Effector CD8-positive, alpha-beta T cell (primary cell): ENCODE measurements around the gene EXOC3L1.

Experiments used
- DNase-seq: peaks from one replicate; lab custom pipeline; 2025; lab: John Stamatoyannopoulos, UW

EXOC3L1 gene

GRCh38 chr16:67216612-67217490, 26.9 kb upstream of the EXOC3L1 start:
- no peak for DNase-seq

GRCh38 chr16:67215706-67216105, 25.8 kb upstream of the EXOC3L1 start:
- no peak for DNase-seq

DNA sequence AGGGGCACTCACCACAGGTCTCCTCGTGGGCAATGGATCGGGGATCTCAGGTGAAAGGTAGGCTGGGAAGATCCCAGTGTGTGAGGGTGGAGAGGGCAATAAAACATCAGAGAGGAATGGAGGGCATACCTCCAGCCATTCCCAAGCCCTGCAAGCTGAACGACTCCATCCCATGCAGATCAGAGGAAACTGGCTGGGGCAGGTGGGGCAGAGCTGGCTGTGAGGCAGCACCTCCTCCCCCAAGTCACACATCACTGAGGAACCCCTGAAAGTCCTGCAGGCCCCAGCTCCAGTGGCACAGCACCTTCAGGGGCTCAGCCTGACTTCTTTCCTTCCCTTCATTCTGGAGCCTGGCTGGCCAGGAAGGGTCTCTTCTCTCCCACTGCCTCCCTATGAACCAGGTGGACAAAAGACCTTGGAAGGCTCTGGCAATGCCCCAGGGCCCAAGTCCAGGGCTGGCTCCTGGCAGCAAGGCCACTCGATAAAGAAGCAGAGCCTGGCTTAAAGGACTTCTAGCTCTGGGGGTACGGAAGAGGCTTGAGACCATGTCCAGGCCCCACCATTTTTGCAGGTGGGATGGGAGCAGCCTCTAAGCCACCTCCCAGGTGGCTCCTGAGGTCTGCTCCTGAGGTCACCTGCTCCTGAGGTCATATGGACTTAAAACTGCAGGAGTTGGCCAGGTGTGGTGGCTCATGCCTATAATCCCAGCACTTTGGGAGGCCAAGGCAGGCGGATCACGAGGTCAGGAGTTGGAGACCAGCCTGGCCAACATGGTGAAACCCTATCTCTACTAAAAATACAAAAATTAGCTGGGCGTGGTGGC, 23.5 kb upstream of the EXOC3L1 start:
- DNase-seq, result no peak

- DNase-seq, result no peak
These were observed 22.8 kb upstream of the EXOC3L1 start for GRCh38 chr16:67212766-67213165.

- DNase-seq, result no peak
These were observed 21.7 kb upstream of the EXOC3L1 start for GRCh38 chr16:67211674-67212073.

DNA sequence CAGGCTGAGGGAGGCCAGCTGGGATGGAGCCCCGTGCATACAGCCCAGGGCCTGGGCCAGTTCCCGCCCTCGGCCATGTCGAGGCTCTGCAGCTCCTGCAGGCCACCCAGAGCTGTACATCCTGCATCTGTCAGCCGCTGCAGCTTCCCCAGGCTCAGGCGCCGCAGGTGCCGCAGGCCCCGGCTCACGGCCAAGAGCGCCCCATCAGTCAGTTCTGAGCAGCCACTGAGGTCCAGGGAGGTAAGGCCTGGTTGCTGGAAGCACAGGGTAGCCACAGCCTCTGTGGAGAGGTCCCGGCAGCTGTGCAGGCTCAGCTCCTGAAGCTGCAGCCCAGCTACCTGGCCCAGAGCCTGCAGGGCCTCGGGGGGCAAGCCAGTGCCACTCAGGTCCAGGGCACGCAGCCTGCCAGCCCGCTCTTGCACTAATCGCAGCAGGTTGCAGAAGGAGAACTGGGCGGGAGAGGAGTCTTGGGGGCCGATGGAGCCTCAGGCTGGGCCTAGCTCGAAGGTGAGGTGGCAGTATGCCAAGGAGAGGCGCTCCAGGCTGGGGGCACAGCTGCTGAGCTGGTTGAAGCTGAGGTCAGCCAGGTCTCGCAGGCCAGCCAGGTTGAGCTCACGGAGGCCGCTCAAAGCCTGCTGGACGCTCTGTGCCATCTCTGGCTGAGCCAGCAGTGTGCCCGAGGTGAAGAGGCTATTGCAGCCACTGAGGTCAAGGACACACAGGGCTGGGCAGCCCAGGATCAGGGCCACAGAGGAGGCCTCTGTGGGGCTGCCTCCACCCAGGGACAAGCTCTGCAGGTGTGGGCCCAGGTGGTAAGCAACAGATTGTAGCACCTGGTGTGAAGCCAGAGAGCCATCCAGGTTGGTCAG, 20.4 kb upstream of the EXOC3L1 start:
- no peak for DNase-seq

DNA sequence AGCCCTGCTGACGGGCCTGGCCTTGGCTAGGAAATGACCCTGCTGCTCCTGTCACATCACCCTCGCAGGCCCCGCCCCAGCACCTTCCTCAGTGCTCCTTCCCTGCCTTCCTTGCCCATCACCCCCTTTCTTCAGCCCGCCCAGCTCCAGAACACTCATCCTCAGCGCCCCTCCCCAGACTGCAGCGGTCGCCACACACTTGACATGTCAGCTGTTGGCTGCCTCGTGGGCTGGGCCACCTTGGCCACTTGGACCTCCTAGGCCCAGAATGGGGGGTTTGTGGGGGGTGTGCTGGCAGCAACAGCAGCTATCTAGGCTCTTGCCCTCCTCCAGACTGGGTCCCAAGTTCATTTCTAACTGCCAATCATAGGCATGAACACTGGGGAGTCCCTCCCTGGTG, 19.6 kb upstream of the EXOC3L1 start:
- no peak for DNase-seq

- DNase-seq, result no peak
These were observed 18.4 kb upstream of the EXOC3L1 start for GRCh38 chr16:67208154-67208896.

- DNase-seq, result no peak
These were observed 17.5 kb upstream of the EXOC3L1 start for GRCh38 chr16:67207249-67208091.

GRCh38 chr16:67206838-67207248, 16.9 kb upstream of the EXOC3L1 start:
- no peak for DNase-seq

- DNase-seq, result no peak
These were observed 16.3 kb upstream of the EXOC3L1 start for GRCh38 chr16:67206129-67206837.

DNA sequence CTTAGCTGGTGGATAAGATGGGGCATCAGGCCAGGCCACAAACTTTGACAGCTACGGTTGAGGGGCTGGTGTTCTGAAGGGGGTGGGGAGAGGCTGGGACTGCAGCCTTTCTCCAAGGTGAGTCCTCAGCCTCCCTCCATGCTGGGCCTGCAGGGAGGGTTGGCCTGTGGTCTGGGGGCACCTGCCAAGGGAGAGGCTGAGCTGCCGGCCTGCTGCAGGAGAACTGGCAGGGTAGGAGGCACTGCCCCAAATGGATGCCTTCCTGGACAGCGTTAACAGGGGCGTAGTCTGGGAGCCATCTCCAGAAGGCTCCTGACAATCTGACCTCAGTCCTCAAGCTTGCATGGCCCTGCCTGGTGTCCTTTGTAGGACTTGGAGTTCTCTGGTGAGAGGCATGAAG, 14.1 kb upstream of the EXOC3L1 start:
- DNase-seq, result no peak

- DNase-seq, result no peak
These were observed 13.1 kb upstream of the EXOC3L1 start for GRCh38 chr16:67202956-67203493.

DNA sequence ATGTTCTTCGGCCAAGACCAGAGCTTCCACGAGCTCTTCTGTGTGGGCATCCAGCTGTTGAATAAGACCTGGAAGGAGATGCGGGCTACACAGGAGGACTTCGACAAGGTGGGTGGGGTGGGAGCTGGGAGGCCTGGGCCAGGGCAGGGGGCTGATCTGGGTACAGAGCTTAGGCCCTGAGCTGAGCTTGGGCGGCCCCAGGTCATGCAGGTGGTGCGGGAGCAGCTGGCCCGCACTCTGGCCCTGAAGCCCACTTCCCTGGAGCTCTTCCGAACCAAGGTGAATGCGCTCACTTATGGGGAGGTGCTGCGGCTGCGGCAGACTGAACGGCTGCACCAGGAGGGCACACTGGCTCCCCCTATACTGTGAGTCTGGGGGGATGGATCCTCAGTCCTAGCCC, 12.5 kb upstream of the EXOC3L1 start:
- no peak for DNase-seq

DNA sequence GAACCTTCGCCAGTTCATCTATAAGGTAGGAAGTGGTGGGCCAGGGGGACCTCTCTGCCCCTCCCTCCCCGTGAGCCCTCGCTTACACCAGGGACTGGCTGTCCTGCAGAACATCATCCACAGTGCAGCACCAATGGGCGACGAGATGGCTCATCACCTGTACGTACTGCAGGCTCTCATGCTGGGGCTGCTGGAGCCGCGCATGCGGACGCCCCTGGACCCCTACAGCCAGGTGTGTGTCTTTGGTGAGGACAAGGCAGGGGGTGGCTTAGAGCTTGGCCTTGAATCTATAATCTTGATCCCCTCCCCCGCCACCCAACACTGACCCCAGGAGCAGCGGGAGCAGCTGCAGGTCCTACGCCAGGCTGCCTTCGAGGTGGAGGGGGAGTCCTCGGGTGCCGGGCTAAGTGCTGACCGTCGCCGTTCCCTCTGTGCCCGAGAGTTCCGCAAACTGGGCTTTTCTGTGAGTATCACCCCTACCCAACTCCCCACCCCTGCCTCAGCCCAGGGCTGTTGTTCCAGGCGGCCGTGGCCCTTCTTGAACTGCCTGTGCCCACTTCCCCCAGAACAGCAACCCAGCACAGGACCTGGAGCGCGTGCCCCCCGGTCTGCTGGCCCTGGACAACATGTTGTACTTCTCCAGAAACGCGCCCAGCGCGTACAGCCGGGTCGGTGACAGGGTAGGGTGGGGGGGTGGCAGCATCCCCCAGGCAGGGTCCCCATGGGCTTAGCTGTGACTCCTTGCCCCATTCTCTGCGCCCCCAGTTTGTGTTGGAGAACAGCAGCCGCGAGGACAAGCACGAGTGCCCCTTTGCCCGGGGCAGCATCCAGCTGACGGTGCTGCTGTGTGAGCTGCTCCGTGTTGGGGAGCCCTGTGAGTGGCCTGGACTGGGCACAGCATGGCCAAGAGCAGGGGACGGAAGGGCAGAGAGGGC, 11.7 kb upstream of the EXOC3L1 start:
- no peak for DNase-seq

DNA sequence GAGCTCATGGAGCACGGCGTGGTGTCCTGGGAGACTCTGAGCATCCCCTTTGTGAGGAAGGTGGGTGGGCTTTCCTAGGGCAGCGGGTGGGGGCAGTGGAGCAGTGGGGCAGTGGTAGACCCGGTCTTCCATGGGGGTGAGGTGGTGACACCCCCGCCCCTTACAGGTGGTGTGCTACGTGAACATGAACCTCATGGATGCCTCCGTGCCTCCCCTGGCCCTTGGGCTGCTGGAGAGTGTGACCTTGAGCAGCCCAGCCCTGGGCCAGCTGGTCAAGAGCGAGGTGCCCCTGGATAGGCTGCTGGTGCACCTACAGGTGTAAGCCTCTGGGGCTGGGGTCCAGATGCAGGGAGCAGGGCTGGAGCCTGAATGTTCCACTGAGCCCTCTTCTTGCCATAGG, 10.6 kb upstream of the EXOC3L1 start:
- DNase-seq, result no peak

DNA sequence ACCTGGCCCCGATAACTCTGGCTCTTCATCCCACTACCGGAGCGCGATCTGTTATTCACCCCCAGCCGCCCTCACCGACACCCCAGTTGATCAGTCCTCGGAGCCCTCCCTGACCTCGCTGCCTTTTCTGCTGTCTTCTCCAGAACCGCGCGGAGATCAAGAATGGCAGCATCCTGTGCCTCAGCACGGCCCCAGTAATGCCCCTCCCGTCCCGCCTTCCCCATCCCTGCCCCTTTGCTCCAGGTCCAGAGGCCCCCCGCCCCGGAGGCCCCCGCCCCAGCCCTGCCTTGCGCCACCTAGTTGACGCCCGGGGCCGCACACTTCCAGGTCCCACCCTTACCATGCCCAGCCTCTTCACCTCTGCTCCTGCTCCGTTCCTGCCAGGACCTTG, 9.9 kb upstream of the EXOC3L1 start:
- DNase-seq, result no peak
